ENCODE data around the gene BBS1. TPM values are rescaled to one million over a fixed set of nuclear protein-coding genes. Genes with fewer than 3 reads are reported as not detected.
A peak's percentile ranks its signal among the peaks of the same experiment; 100 is the strongest.

The BBS1 gene
- total RNA-seq, 1 experiment from 2014 or later, result 28.4 TPM

DNA sequence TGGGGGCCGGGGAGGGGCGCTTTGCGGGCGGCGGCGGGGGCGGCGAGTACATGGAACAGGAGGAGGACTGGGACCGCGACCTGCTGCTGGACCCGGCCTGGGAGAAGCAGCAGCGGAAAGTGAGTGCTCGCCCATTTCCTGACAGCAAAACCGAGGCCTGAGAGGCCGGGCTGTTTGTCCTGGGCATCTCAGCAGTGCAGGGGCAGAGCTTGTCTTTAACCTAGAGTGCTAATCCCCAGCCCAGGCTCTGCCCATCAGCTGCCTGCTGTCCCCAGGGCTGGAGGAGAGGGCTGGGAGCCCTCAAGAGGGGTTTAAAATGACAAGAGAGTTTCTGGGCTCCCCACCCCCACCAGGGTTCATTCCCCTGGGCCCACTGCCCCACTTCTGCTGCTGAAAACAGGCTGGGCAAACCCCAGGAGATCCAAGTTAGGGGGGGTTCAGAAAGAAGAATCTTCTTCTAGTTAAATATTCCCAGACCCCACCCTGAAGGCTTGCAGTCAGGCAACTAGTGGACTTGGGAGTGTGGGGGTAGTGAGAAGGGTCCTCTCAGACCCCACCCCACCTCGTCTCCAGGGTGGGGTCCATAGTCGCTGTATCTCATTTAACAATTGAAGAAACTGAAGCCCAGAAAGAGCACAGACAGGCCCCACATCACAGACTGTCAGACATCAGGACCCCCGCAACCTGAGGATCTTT, 36.7 kb downstream of the BBS1 start:
- TF ChIP-seq EZH2phosphoT487 (IDR thresholded peaks at IDR 0.05; ENCODE audit: borderline replicate concordance, low read length) (no peak), EZH2 (IDR thresholded peaks at IDR 0.05; ENCODE audit: low read length, unreplicated experiment) (no peak)
- TF ChIP-seq, protein P1, sequence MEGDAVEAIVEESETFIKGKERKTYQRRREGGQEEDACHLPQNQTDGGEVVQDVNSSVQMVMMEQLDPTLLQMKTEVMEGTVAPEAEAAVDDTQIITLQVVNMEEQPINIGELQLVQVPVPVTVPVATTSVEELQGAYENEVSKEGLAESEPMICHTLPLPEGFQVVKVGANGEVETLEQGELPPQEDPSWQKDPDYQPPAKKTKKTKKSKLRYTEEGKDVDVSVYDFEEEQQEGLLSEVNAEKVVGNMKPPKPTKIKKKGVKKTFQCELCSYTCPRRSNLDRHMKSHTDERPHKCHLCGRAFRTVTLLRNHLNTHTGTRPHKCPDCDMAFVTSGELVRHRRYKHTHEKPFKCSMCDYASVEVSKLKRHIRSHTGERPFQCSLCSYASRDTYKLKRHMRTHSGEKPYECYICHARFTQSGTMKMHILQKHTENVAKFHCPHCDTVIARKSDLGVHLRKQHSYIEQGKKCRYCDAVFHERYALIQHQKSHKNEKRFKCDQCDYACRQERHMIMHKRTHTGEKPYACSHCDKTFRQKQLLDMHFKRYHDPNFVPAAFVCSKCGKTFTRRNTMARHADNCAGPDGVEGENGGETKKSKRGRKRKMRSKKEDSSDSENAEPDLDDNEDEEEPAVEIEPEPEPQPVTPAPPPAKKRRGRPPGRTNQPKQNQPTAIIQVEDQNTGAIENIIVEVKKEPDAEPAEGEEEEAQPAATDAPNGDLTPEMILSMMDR (conservative IDR thresholded peaks at IDR 0.05; ENCODE audit: low read depth, low read length), result no peak
- Histone ChIP-seq H3K9me3 (ENCODE audit: low read length) (no peaks in the 10 kb centered on the region), H3K4me1 (ENCODE audit: insufficient read depth, low read length) (peaks cover 17% of the 10 kb centered on the region), H3K27me3 (ENCODE audit: low read length) (no peaks in the 10 kb centered on the region), H3K79me2 (ENCODE audit: low read length) (0 out of 2 replicates have a peak, but pooled peaks cover 4% of the 10 kb centered on the region), H3F3A (ENCODE audit: low read length, unreplicated experiment) (no peaks in the 10 kb centered on the region), H3K4me2 (ENCODE audit: low read length) (peak overlapping the region; percentile 88), H2AFZ (ENCODE audit: low read length) (peak overlapping the region; percentile 96; the same call in 1 of the 2 replicates), H3K9me2 (replicated peaks; ENCODE audit: low read length) (no peaks in the 10 kb centered on the region), H4K20me1 (ENCODE audit: low read length) (no peaks in the 10 kb centered on the region), H3K9ac (ENCODE audit: low read length) (no peak overlapping the region), H3K4me3 (ENCODE audit: low read length) (no peak overlapping the region; the same call in 1 of the 2 replicates), H3K27ac (ENCODE audit: low read length) (no peak overlapping the region), H3K36me3 (ENCODE audit: low read depth, low read length) (no peaks in the 10 kb centered on the region)
- ATAC-seq, result no peak
- POLR2A ChIA-PET (ENCODE audit: unreplicated experiment), result no interaction called here
- intact Hi-C loops (cut with micrococcal nuclease), result loop anchor here (1.0 to 2.0 kb wide), 2 partner anchors 45 to 70 kb away; partner anchors contain the start of gene RBM14
- CTCF ChIA-PET, result no interaction called here
- no peak for DNase-seq
- BruUV-seq (replicated peaks), result no TSS peak

DNA sequence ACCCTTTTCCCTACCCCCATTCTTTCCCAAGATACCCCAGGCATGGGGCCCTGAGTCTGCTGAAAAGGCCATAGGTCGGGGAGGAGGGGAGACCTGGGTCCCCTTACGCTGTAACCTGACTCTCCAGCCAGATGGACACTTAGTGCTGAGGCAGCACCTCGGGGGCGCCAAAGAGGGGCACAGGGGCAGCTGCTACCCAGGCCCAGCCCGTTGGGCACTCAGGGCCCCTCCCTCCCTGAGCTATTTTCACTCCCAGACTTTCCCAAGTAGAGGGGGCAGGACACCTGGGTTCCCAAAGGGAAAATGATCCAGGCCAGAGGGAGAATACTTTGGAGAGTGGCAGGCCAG, 37.2 kb downstream of the BBS1 start:
- intact Hi-C loops (cut with micrococcal nuclease), result loop anchor here (2.0 kb wide), 1 partner anchor 69 kb away; the partner anchor contains the start of gene RBM14
- peaks cover 12% of the 10 kb centered on the region for H3K4me1 ChIP-seq (ENCODE audit: insufficient read depth, low read length)
- ATAC-seq (no peak), DNase-seq (no peak)
- TF ChIP-seq, protein P1 (conservative IDR thresholded peaks at IDR 0.05; ENCODE audit: low read depth, low read length), result no peak
- TF ChIP-seq EZH2 (IDR thresholded peaks at IDR 0.05; ENCODE audit: low read length, unreplicated experiment) (no peak), EZH2phosphoT487 (IDR thresholded peaks at IDR 0.05; ENCODE audit: borderline replicate concordance, low read length) (no peak)
- H3K27me3 ChIP-seq (ENCODE audit: low read length), result no peaks in the 10 kb centered on the region
- H4K20me1 ChIP-seq (ENCODE audit: low read length), result no peaks in the 10 kb centered on the region
- no peak overlapping the region for H2AFZ ChIP-seq (ENCODE audit: low read length)
- no peaks in the 10 kb centered on the region for H3K9me2 ChIP-seq (replicated peaks; ENCODE audit: low read length)
- no TSS peak for BruUV-seq (replicated peaks)
- ChIA-PET CTCF (no interaction called here), POLR2A (ENCODE audit: unreplicated experiment) (no interaction called here)
- no peak overlapping the region for H3K27ac ChIP-seq (ENCODE audit: low read length)
- H3K4me3 ChIP-seq (ENCODE audit: low read length), result no peak overlapping the region
- H3F3A ChIP-seq (ENCODE audit: low read length, unreplicated experiment), result no peaks in the 10 kb centered on the region
- H3K4me2 ChIP-seq (ENCODE audit: low read length), result no peak overlapping the region
- no peak overlapping the region for H3K9ac ChIP-seq (ENCODE audit: low read length)
- H3K9me3 ChIP-seq (ENCODE audit: low read length), result no peaks in the 10 kb centered on the region
- H3K79me2 ChIP-seq (ENCODE audit: low read length), result 0 out of 2 replicates have a peak, but pooled peaks cover 4% of the 10 kb centered on the region
- no peaks in the 10 kb centered on the region for H3K36me3 ChIP-seq (ENCODE audit: low read depth, low read length)

DNA sequence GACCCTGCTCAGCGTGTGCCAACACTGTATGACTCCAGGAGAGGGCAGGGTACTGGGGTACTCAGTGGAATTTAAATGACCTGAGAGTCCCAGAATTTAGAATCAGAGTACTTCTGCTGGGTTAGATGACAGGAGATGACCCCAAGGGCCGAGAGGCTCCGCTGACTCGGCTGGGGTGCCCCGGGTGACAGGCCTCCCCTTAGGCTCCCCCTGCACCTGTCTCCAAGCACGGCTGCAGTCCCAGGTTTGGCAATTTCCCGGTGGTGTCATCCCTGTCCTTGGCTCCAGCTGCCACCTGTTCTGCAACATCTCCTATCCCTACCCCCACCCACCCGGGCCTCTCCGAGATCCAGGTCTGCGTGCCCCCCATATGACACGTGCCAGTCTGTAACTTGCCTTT, 37.6 kb downstream of the BBS1 start:
- CTCF ChIA-PET, result no interaction called here
- H3K79me2 ChIP-seq (ENCODE audit: low read length), result 0 out of 2 replicates have a peak, but pooled peaks cover 4% of the 10 kb centered on the region
- intact Hi-C loops (cut with micrococcal nuclease), result no loop called here
- H3K4me2 ChIP-seq (ENCODE audit: low read length), result no peak overlapping the region
- no peaks in the 10 kb centered on the region for H3K9me2 ChIP-seq (replicated peaks; ENCODE audit: low read length)
- POLR2A ChIA-PET (ENCODE audit: unreplicated experiment), result no interaction called here
- no peak for DNase-seq
- no peaks in the 10 kb centered on the region for H3K36me3 ChIP-seq (ENCODE audit: low read depth, low read length)
- H3K4me1 ChIP-seq (ENCODE audit: insufficient read depth, low read length), result peaks cover 8% of the 10 kb centered on the region
- no peaks in the 10 kb centered on the region for H3F3A ChIP-seq (ENCODE audit: low read length, unreplicated experiment)
- H3K27ac ChIP-seq (ENCODE audit: low read length), result no peak overlapping the region
- TF ChIP-seq, protein P1 (conservative IDR thresholded peaks at IDR 0.05; ENCODE audit: low read depth, low read length), result no peak
- TF ChIP-seq EZH2 (IDR thresholded peaks at IDR 0.05; ENCODE audit: low read length, unreplicated experiment) (no peak), EZH2phosphoT487 (IDR thresholded peaks at IDR 0.05; ENCODE audit: borderline replicate concordance, low read length) (no peak)
- H3K9ac ChIP-seq (ENCODE audit: low read length), result no peak overlapping the region
- no peaks in the 10 kb centered on the region for H3K27me3 ChIP-seq (ENCODE audit: low read length)
- H3K9me3 ChIP-seq (ENCODE audit: low read length), result no peaks in the 10 kb centered on the region
- no peak overlapping the region for H3K4me3 ChIP-seq (ENCODE audit: low read length)
- H4K20me1 ChIP-seq (ENCODE audit: low read length), result no peaks in the 10 kb centered on the region
- H2AFZ ChIP-seq (ENCODE audit: low read length), result no peak overlapping the region
- no TSS peak for BruUV-seq (replicated peaks)
- ATAC-seq, result no peak

Measured in PC-3 (cell line).